Tibial nerve (tissue), 4 donors: ENCODE results near the gene TRAF7. TPM values are rescaled to one million over a fixed set of nuclear protein-coding genes. Genes with fewer than 3 reads are reported as not detected.

Experiments
- DNase-seq, 2 donors: peaks; one replicate each; pipeline ENCODE4 v3.0.0-alpha.2; 2019; ENCODE audit warnings: low spot score in 2 of 2
- H3K27ac ChIP-seq, 4 donors: fragments of 200-600 bp; sonication (generic) in 3 of 4; one replicate each; pipeline ENCODE4 v1.5.1; 2017 to 2019; ENCODE audit warnings: mild to moderate bottlenecking in 1 of 4
- H3K27me3 ChIP-seq, 2 donors: fragments of 200-600 bp; sonication (generic) in 1 of 2; one replicate each; pipeline versions ENCODE4 v1.5.1 to v1.6.0; 2017 to 2019
- H3K36me3 ChIP-seq, 3 donors: fragments of 200-600 bp; sonication (generic); one replicate each; pipeline ENCODE4 v1.5.1; 2018 to 2019
- H3K4me1 ChIP-seq, 4 donors: fragments of 200-600 bp; sonication (generic) in 3 of 4; one replicate each; pipeline ENCODE4 v1.5.1; 2017 to 2019
- H3K4me3 ChIP-seq, 4 donors: fragments of 200-600 bp; sonication (generic) in 3 of 4; one replicate each; pipeline ENCODE4 v1.5.1; 2017 to 2019; ENCODE audit warnings: mild to moderate bottlenecking in 1 of 4, moderate library complexity in 1 of 4
- H3K9me3 ChIP-seq, 4 donors: fragments of 200-600 bp; sonication (generic) in 3 of 4; one replicate each; pipeline ENCODE4 v1.5.1; 2017 to 2019
- EP300 ChIP-seq, 2 donors: sonication (generic); formaldehyde crosslinking; IDR thresholded peaks; one replicate each; pipeline ENCODE4 v1.6.1; 2017; ENCODE audit warnings: antibody characterized with exemption in 2 of 2, mild to moderate bottlenecking in 1 of 2
- POLR2A ChIP-seq, 2 donors: fragments of 450-650 bp; IDR thresholded peaks; one replicate each; pipeline ENCODE4 v1.6.1; 2017; ENCODE audit warnings: antibody characterized with exemption in 2 of 2, mild to moderate bottlenecking in 2 of 2, moderate library complexity in 2 of 2
- WGBS, 2 donors: methylation state at CpG; one replicate each; pipeline ENCODE4 v1.1.5; 2018; 5-methylcytosine and 5-hydroxymethylcytosine counted together
- total RNA-seq, 4 donors: library from RNA; depleted of rRNA; stranded (reverse); fragments of >200 nt; gene quantifications; one replicate each; pipeline ENCODE4 v1.1.0, GENCODE V29; 2016
- TF ChIP-seq, protein P1 (sequence below), 5 experiments: fragments of 200-600 bp in 3 of 5; fragments of 450-650 bp in 2 of 5; sonication (generic) in 3 of 5; IDR thresholded peaks; one replicate each; pipeline ENCODE4 v1.5.1; 2016 to 2019; ENCODE audit warnings: antibody characterized with exemption in 5 of 5, mild to moderate bottlenecking in 3 of 5, moderate library complexity in 2 of 5

The TRAF7 gene
- total RNA-seq, 4 donors from 2014 or later: 29.1 to 53.7 (median 38.4) TPM

DNA sequence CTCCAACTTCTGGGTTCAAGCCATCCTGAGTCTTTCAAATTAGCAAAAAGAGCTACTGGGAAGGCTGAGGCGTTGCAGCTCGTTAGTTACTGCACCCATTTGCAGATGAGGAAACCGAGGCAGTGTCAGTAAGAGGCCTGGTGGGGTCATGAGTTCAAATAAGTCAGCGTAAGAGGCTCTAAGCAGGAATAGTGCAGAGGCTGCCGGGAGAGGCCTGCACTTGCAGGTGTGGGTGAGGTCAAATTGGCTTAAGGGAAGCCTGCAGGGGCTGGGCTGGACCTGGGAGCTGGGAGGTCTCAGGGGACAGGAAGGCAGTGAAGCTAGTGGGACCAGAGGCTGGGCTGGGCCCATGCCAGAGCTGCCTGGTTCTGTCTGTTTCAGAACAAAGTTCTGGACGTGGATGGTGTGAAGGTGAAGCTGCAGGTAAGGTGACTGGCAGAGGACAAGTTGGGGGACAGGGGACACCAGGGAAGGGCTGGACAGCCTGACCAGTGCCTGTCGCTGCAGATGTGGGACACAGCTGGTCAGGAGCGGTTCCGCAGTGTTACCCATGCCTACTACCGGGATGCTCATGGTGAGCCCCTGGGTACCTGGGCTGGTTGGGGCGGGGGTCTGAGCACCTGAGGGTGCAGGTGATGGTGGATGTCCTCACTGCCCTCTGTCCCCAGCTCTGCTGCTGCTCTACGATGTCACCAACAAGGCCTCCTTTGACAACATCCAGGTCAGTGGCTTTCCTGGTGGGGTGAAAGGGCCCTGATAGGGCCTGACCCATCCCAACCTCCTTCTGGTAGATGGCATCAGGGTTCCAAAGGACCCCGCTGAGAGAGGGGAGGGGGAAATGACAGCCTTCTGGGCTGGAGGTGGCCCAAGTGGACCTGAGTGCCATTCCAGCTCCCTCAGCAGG lies 4.1 kb upstream of the TRAF7 start:
- peaks cover 0 to 73% (median 61%) of the 10 kb centered on the region in 4 donors for H3K4me1 ChIP-seq
- H3K9me3 ChIP-seq: no peaks in the 10 kb centered on the region
- TF ChIP-seq POLR2A (IDR thresholded peaks at IDR 0.05): no peak
- TF ChIP-seq, protein P1, sequence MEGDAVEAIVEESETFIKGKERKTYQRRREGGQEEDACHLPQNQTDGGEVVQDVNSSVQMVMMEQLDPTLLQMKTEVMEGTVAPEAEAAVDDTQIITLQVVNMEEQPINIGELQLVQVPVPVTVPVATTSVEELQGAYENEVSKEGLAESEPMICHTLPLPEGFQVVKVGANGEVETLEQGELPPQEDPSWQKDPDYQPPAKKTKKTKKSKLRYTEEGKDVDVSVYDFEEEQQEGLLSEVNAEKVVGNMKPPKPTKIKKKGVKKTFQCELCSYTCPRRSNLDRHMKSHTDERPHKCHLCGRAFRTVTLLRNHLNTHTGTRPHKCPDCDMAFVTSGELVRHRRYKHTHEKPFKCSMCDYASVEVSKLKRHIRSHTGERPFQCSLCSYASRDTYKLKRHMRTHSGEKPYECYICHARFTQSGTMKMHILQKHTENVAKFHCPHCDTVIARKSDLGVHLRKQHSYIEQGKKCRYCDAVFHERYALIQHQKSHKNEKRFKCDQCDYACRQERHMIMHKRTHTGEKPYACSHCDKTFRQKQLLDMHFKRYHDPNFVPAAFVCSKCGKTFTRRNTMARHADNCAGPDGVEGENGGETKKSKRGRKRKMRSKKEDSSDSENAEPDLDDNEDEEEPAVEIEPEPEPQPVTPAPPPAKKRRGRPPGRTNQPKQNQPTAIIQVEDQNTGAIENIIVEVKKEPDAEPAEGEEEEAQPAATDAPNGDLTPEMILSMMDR (IDR thresholded peaks at IDR 0.05): no peak
- no peak for TF ChIP-seq EP300 (IDR thresholded peaks at IDR 0.05)
- no peak overlapping the region for H3K27ac ChIP-seq
- DNase-seq: no peak
- H3K27me3 ChIP-seq: no peaks in the 10 kb centered on the region
- H3K4me3 ChIP-seq: no peak overlapping the region
- H3K36me3 ChIP-seq: peaks cover 0 to 9% (median 0%) of the 10 kb centered on the region in 3 donors
- WGBS, 2 donors: 64 to 69% methylated on average over 13 of the region's 13 CpGs

DNA sequence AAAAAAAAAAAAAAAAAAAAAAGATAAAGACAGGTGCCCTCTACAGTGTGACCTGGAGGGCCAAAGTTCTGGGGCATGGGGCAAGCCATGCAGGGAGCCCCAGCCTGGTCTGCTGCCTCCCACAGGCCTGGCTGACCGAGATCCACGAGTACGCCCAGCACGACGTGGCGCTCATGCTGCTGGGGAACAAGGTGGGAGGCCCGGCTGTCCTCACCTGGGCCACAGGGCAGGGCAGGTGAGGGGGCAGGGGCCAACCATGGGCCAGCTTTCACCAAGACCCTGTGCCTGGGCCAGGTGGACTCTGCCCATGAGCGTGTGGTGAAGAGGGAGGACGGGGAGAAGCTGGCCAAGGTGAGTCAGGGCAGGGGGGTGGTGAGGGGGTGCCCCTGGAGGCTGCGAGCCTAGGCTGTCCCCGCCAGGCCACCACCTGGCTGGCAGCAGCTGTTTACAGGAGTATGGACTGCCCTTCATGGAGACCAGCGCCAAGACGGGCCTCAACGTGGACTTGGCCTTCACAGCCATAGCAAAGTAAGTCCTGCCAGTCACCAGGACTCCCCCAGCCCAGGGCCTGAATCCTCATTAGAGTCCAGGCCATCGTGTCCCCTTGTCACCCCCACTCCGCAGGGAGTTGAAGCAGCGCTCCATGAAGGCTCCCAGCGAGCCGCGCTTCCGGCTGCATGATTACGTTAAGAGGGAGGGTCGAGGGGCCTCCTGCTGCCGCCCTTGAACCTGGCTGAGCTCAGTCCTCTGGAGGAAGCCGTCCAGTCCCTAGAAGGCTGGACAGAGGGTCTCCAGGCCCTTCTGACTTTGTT lies 2.7 kb upstream of the TRAF7 start:
- 36 to 51% methylated on average over 15 to 25 of the region's 25 CpGs for WGBS, 2 donors
- TF ChIP-seq, protein P1 (IDR thresholded peaks at IDR 0.05): no peak
- TF ChIP-seq POLR2A (IDR thresholded peaks at IDR 0.05) (no peak), EP300 (IDR thresholded peaks at IDR 0.05) (no peak)
- peak overlapping the region in 3 of 4 donors; percentile 68 to 82 (median 79) for H3K27ac ChIP-seq
- no peaks in the 10 kb centered on the region for H3K27me3 ChIP-seq
- H3K9me3 ChIP-seq: no peaks in the 10 kb centered on the region
- peak overlapping the region; percentile 72 to 87 (median 76) for H3K4me3 ChIP-seq
- H3K36me3 ChIP-seq: peaks cover 0 to 9% (median 0%) of the 10 kb centered on the region in 3 donors
- peaks cover 0 to 85% (median 72%) of the 10 kb centered on the region in 4 donors for H3K4me1 ChIP-seq
- DNase-seq: no peak

DNA sequence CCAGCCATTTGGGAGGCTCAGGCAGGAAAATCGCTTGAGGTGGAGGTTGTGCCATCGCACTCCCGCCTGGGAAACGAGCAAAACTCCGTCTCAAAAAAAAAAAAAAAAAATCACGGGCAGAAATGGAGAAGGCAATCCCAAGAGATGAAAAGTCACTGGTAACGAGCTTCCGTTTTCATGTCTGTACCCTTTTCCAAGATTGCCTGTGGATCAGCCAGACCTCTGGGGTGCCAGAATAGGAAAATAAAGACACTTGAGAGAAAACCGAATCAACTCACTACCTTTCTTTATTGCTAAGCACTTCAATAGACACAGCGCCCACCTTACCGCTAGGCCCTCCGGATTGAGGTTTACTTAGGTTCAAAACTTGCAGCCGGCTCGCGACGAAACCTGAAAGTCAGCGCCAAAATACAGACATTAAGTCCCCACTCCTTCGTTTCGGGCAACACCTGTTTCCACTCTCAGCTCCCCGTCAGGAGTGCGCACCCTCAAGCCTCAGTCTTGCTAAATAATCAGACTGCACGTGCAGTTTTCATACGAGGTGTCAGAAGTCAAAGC lies 970 bp upstream of the TRAF7 start:
- H3K27ac ChIP-seq: peak overlapping the region in 3 of 4 donors; percentile 79 to 86 (median 82)
- no peak for DNase-seq

DNA sequence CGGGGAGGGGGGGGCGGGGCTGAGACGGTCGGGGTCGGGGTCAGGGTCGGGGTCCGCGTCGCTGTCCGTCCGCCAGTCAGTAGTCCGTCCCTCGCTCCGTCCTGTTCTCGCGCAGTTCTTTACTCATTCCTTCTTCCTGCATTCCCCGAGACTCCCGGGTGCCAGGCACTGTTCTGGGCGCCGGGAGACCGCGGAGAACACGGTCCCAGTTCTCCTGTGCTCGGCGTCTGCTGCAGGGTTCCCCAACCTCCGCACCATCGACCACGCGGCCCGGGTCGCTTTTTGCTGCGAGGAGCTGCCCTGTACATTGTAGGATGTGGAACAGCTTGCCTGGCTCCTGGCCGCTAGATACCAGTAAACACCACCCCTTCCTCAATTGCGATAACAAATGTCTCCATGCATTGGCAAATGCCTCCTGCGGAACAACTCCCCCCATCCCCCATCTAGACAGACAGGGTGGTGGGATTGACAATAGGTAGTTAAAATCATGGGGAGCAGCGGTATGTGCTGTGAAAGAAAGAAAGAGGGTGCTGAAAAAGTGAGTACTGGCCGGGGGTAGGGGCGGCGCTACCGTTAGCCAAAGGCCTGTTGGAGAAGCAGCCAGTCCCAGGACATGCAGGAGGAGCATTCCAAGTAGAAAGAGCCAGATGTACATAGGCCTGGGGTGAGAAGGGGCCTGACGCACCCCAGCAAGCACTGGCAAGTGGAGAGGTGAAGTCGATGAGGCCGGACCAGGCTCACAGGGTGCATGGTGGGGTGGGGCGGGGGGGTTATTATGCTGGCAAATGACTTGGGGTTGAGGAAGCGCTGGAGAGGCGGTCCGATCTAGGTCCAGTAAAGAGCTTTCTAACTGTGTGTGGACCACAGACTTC lies 631 bp downstream of the TRAF7 start:
- peaks cover 0 to 7% (median 0%) of the 10 kb centered on the region in 3 donors for H3K36me3 ChIP-seq
- TF ChIP-seq EP300 (IDR thresholded peaks at IDR 0.05) (no peak), POLR2A (IDR thresholded peaks at IDR 0.05) (no peak)
- TF ChIP-seq, protein P1 (IDR thresholded peaks at IDR 0.05): no peak
- WGBS, 2 donors: 5% methylated on average over 42 to 46 of the region's 47 CpGs

More for the DNA sequence above, 970 bp upstream of the TRAF7 start:
- Histone ChIP-seq H3K4me1 (peaks cover 0 to 86% (median 76%) of the 10 kb centered on the region in 4 donors), H3K27me3 (no peaks in the 10 kb centered on the region), H3K36me3 (peaks cover 0 to 9% (median 0%) of the 10 kb centered on the region in 3 donors), H3K9me3 (no peaks in the 10 kb centered on the region), H3K4me3 (peak overlapping the region; percentile 72 to 87 (median 76))
- TF ChIP-seq, protein P1 (IDR thresholded peaks at IDR 0.05): no peak
- TF ChIP-seq EP300 (IDR thresholded peaks at IDR 0.05): no peak
- TF ChIP-seq POLR2A (IDR thresholded peaks at IDR 0.05): no peak
- 7% methylated on average over 23 of the region's 23 CpGs for WGBS, 2 donors

More for the DNA sequence above, 631 bp downstream of the TRAF7 start:
- no peaks in the 10 kb centered on the region for H3K9me3 ChIP-seq
- H3K27ac ChIP-seq: peak overlapping the region; percentile 71 to 96 (median 85)
- H3K4me1 ChIP-seq: peaks cover 0 to 86% (median 75%) of the 10 kb centered on the region in 4 donors
- H3K27me3 ChIP-seq: no peaks in the 10 kb centered on the region
- DNase-seq: peak in 1 of 2 donors; percentile 33
- H3K4me3 ChIP-seq: peak overlapping the region; percentile 63 to 78 (median 72)
